Mammary epithelial cell (primary cell): Measurements from ENCODE around the gene PLXNB2.

Source experiments
- EZH2 ChIP-seq: IDR thresholded peaks from 2 replicates; pipeline ENCODE4 v1.6.1; 2012; ENCODE audit warnings: low read length, inconsistent platforms, borderline replicate concordance
- TF ChIP-seq, protein P1 (sequence below), 2 donors: IDR thresholded peaks in 1 of 2; conservative IDR thresholded peaks in 1 of 2; 2 replicates each; pipeline ENCODE4 v1.5.1; 2011 to 2012; ENCODE audit warnings: inconsistent platforms in 2 of 2, low read length in 2 of 2, mild to moderate bottlenecking in 2 of 2, control low read depth in 1 of 2, low read depth in 1 of 2; ENCODE audit not compliant: insufficient read depth in 1 of 2; ENCODE audit errors: extremely low read depth in 1 of 2

DNA sequence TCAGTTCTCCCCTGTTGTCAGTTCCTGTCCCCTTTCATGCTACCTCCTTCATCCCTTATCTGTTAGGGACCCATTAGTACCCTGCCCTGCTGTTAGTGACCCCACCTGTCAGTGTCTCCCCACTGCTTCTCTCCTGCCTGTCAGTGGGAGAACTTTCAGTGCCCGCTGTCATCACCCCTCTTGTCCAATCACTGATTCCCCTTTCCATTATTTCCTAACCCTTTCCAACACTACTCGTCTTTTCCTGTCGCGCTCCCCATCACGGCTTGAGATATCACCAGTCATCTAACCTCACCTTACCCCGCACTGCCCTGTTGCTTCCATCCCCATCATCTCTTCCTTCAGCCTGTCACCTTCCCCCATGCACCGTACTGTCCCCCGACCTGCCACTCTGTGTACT, 39.7 kb upstream of the PLXNB2 start:
- TF ChIP-seq, protein P1, sequence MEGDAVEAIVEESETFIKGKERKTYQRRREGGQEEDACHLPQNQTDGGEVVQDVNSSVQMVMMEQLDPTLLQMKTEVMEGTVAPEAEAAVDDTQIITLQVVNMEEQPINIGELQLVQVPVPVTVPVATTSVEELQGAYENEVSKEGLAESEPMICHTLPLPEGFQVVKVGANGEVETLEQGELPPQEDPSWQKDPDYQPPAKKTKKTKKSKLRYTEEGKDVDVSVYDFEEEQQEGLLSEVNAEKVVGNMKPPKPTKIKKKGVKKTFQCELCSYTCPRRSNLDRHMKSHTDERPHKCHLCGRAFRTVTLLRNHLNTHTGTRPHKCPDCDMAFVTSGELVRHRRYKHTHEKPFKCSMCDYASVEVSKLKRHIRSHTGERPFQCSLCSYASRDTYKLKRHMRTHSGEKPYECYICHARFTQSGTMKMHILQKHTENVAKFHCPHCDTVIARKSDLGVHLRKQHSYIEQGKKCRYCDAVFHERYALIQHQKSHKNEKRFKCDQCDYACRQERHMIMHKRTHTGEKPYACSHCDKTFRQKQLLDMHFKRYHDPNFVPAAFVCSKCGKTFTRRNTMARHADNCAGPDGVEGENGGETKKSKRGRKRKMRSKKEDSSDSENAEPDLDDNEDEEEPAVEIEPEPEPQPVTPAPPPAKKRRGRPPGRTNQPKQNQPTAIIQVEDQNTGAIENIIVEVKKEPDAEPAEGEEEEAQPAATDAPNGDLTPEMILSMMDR (conservative IDR thresholded peaks at IDR 0.05 in 1 of 2, IDR thresholded peaks at IDR 0.05 in 1 of 2; ENCODE audit: extremely low read depth in 1 of 2, insufficient read depth in 1 of 2, low read depth in 1 of 2, low read length in 2 of 2), result no peak
- TF ChIP-seq EZH2, result no peak
